ENCODE data around the gene MYO19.

The MYO19 gene

GRCh38 chr17:36534840-36535668 lies at the start of gene MYO19, which contains the start of gene PIGW:
TSS of gene MYO19 (minus strand) at chr17:36534868. CDS start at chr17:36532538, 2,330 bp downstream.
TSS of gene PIGW (plus strand) at chr17:36534987. CDS start at chr17:36537102, 2,115 bp downstream.
- DNase-seq (ENCODE audit: low read depth in 2 of 2) = peak; percentile 72 to 87

GRCh38 chr17:36583787-36584186 lies 49.1 kb upstream of the MYO19 start:
- no peak for DNase-seq (ENCODE audit: low read depth in 2 of 2)

GRCh38 chr17:36578671-36579070 lies 44.0 kb upstream of the MYO19 start:
- DNase-seq (ENCODE audit: low read depth in 2 of 2) = no peak

- no peak for DNase-seq (ENCODE audit: low read depth in 2 of 2)
These were observed 42.1 kb upstream of the MYO19 start for GRCh38 chr17:36576793-36577192.

DNA sequence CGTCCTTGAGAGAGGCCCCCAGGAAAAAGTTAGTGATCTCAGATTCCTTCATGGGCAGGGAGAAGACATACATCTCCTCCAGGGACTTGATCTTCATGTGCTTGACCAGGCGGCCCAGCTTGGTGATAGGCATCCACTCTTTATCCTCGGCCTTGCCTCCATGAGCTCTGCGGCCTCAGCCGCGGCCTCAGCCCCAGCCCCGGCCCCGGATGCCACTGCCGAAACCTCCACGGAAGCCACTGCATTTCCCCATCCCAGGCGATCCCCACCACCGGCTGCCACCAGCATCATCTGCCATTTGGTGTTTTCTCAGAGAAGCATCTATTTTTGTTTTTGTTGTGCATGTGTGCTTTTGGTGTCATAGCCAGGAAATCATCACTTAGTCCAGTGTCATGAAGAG lies 40.4 kb upstream of the MYO19 start:
- no peak for DNase-seq (ENCODE audit: low read depth in 2 of 2)

DNA sequence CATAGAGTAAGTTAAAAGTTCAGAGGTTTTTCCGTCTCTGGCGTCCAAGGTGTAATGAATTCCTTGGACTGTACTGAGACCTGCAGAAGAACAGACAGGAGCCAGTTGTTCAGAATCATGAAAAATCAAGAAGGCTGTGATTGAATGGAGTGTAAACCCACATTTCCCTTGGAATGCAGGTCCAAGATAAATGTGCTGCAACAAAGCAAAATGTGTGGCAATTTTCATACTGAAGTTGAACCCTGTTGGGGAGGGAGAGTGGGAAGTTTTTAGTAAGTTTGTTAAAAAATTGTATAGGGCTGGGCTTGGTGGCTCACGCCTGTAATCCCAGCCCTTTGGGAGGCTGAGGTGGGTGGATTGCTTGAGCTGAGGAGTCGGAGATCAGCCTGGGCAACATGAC lies 31.4 kb upstream of the MYO19 start:
- no peak for DNase-seq (ENCODE audit: low read depth in 2 of 2)

DNA sequence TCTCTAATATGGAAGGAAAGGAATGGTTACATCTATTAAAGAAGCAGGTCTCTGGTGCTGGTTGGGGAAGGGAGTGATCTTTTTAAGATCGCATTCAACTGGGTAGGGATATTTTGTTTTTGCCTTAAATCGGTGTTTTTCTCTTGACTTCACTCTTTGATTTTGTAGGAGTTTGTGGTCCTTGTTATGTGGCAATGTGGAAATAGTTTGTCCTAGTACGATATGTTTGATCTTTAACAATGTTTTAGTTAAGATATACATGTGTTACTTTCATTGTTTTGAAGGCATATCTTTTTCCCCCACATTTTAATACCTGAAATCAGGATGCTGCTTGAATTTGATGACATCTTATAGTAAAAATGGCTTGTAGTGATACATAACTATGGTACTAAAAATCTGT lies 18.8 kb upstream of the MYO19 start:
- no peak for DNase-seq (ENCODE audit: low read depth in 2 of 2)

DNA sequence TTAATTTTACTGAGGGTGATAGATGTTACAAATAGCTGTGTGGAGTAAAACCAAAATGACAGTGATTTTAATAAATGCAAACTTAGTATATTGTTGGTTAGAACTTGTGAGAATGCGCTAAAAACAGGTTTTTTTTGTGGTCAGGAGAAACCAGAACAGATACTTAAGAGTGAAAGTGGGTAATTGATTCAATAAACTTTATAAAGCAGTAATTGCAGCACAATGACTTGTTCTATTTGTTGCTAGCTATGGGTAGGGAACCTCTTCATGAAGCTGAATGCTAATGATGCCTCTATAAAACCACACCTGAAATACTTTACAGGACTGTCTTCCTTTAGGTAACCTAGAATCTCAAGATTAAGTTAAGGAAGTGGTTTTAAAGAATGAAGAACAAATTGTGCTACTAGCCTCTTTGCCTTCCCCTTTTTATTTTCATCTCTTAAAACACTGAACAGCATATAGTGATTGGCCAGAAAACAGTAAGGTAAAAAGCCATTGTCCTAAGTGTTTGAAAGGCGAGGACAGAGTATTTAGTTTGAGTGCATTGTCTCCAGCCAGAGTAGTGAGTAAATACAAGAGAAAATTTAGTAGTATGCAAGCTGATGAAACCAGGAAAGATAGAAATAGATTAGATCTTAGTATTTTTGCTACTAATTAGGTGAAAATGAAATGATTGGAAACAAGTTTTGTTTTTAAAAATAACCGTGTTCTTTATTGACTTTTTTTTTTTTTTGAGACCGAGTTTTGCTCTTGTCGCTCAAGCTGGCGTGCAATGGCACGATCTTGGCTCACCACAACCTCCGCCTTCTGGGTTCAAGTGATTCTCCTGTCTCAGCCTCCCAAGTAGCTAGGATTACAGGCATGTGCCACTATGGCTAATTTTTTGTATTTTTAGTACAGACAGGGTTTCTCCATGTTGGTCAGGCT lies 16.1 kb upstream of the MYO19 start:
- DNase-seq (ENCODE audit: low read depth in 2 of 2) = no peak

DNA sequence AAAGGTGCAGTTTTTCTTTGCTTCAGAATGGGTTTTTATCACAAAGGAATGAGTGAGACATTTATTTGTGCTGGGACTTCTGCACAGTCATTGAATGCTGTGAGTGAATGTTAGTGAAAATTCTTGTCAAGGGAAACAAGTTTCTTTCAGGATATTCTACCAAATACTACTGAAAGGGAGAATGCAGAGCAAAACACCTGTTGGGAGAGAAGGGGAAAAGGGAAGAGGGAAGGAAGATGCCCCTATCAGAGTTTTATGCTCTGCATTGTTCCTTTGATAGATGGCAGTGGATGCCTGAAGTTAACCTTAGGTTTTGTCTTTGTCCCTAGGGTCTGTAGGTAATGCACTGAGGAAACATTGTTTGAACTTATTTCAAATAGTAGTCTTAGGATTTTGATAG lies 13.1 kb upstream of the MYO19 start:
- DNase-seq (ENCODE audit: low read depth in 2 of 2) = no peak

- no peak for DNase-seq (ENCODE audit: low read depth in 2 of 2)
These were observed 11.9 kb upstream of the MYO19 start for GRCh38 chr17:36546418-36547093.

DNA sequence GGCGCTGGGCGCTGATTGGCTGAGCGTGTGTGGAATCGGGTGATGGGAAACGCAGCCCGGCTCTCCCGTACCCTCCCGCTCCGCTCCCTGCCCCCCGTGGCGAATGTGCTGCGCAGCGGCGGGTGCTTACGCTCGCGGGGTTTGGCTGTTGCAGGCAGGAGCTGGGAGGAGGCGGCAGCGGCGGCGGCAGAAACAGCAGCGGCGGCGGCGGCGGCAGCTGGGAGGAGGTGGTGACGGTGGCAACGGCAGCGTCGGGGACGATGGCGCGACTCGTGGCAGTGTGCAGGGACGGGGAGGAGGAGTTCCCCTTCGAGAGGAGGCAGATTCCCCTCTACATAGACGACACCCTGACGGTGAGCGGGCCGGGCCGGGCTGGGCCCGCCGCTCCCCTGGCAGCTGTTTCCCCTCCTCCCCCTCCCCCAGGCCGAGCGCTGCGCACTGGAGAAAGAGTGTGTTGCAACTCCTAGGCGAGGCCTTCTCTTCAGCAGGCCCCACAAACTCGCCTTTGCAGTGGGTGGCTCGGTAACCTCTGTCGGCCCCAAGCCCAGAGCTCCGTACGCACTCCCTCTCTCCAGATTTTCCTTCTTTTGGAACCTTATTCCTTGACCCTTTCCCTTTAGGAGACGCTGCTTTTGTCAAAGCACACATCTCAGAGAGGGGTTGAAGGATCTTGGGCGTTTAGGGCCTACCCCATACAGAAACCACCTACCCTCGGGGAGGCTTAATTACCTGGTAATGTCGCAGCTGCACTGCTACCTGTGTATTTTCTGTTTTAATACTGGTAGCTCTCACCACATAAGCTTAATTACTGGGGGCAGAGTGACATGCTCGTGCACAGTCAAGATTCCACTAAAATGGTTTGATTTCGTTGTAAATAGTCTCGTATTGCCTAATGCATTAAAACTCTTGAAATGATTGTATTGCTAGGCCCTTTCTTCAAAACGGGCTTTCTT lies 11.1 kb upstream of the MYO19 start:
- DNase-seq (ENCODE audit: low read depth in 2 of 2) = peak; percentile 93 to 95

DNA sequence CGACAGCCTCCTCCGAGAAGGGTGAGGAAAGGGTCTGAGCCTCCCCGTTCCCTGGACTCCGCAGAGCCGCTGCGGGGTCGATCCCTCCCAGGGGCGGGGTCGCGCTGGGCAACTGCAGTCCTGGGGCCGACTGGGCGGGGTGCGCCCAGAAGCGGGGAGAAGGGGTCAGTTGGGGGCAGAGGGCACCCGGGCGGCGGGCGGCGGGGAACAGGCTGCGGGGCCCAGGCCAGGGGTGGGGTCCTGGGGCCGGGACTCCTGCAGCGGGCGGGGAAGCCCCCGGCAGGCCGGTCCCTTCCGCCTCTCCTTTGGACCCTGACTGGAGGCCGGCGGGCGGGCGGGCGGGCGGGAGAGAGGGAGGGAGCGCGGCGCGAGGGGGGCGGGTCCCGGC lies 10.4 kb upstream of the MYO19 start:
- DNase-seq (ENCODE audit: low read depth in 2 of 2) = no peak

- DNase-seq (ENCODE audit: low read depth in 2 of 2) = peak; percentile 79 to 89
These were observed 9.8 kb upstream of the MYO19 start, which contains the start of gene GGNBP2 for GRCh38 chr17:36544307-36545076. TSS of gene GGNBP2 (plus strand) at chr17:36544919. CDS start at chr17:36545725, 806 bp downstream.

DNA sequence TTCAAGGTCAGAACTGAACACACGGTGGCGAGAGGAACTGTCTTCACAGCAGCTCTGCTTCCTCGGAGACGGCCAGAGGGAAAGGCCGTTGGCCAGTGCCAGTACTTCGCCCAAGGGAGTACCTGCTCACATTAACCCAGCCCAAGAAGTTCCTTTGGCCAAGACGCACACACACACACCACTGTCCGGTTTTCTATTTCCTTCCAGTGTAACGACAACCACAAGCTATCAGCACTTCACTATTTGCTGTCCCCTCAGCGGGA lies 9.3 kb upstream of the MYO19 start:
- no peak for DNase-seq (ENCODE audit: low read depth in 2 of 2)

DNA sequence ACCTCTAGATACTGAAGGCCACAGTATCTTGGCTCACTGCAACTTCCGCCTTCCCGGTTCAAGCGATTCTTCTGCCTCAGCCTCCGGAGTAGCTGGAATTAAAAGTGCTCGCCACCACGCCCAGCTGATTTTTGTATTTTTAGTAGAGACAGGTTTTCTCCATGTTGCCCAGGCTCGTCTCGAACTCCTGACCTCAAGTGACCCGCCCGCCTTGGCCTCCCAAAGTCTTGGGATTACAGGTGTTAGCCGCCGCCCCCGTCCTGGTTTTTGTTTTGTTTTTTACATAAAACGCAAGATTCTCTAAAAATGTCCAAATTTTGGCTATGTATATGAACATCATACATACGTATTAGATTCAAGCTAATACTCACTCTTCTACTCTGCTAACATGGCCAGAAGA lies 8.1 kb upstream of the MYO19 start:
- DNase-seq (ENCODE audit: low read depth in 2 of 2) = no peak

DNA sequence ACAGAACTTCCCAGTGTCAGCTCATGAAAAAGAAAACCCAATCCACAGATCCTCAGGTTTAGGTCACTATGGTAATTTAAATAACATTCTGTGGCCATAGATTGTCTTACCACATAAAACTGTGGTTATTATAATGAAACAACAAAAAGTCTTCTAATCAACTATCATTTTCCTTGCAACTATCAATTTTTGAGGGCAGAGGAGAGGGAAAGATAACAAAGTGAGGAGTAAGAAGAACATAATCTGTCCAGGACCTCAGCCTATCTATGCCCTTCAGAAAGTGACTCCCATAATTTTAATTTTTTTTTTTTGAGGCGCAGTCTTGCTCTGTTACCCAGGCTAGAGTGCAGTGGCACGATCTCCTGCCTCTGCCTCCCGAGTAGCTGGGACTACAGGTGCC lies 6.0 kb upstream of the MYO19 start:
- no peak for DNase-seq (ENCODE audit: low read depth in 2 of 2)

GRCh38 chr17:36535669-36536081 lies 1.0 kb upstream of the MYO19 start:
- no peak for DNase-seq (ENCODE audit: low read depth in 2 of 2)

- peak in 1 of 2 donors; percentile 50 for DNase-seq (ENCODE audit: low read depth in 2 of 2)
These were observed 481 bp downstream of the MYO19 start for GRCh38 chr17:36533935-36534839.

GRCh38 chr17:36532435-36532975 lies 2.2 kb downstream of the MYO19 start:
- DNase-seq (ENCODE audit: low read depth in 2 of 2) = no peak
